Activated naive CD4-positive, alpha-beta T cell treated with anti-CD3 and anti-CD28 coated beads, Interleukin-2, amount 10 ng/mL, durations not matched to agents 7 days and 5 days (primary cell): ENCODE measurements around the gene KRT33A.
"Not testable (repeated sequence)": the region's sequence is repeated elsewhere in the genome, so short reads cannot be mapped to it uniquely, and the experiment has no call there.

ENCODE experiments used
- CTCF ChIA-PET: fragments of 350-600 bp; sonication (Branson Sonifier 250); formaldehyde crosslinking; loops from one replicate; lab custom pipeline; 2021; ENCODE audit warnings: antibody characterized with exemption; lab: Charles Lee
- DNase-seq: peaks from one replicate; pipeline ENCODE4 v3.0.0-alpha.2; 2020
- H3K27ac Mint-ChIP-seq: one replicate; pipeline ENCODE4 v1.8.0; 2021; ENCODE audit warnings: mild to moderate bottlenecking, moderate library complexity, mixed read lengths
- H3K27me3 Mint-ChIP-seq: one replicate; pipeline ENCODE4 v1.8.0; 2021; ENCODE audit warnings: mild to moderate bottlenecking, mixed read lengths
- H3K36me3 Mint-ChIP-seq: one replicate; pipeline ENCODE4 v1.8.0; 2021; ENCODE audit warnings: mixed read lengths
- H3K4me1 Mint-ChIP-seq: one replicate; pipeline ENCODE4 v1.8.0; 2021; ENCODE audit warnings: mixed read lengths
- H3K4me3 Mint-ChIP-seq: one replicate; pipeline ENCODE4 v1.8.0; 2021; ENCODE audit warnings: mild to moderate bottlenecking, moderate library complexity, mixed read lengths
- H3K9me3 Mint-ChIP-seq: one replicate; pipeline ENCODE4 v1.8.0; 2021; ENCODE audit warnings: mixed read lengths

The KRT33A gene

GRCh38 chr17:41381943-41382342 lies 31.3 kb upstream of the KRT33A start, which contains the start of gene KRT34:
KRT34 (minus strand) TSS chr17:41382306; CDS start chr17:41382246, 60 bp downstream.
- H3K36me3 Mint-ChIP-seq, CTCF ChIA-PET, H3K27ac Mint-ChIP-seq, H3K9me3 Mint-ChIP-seq, DNase-seq, H3K4me1 Mint-ChIP-seq, H3K4me3 Mint-ChIP-seq, H3K27me3 Mint-ChIP-seq: not testable (repeated sequence)

DNA sequence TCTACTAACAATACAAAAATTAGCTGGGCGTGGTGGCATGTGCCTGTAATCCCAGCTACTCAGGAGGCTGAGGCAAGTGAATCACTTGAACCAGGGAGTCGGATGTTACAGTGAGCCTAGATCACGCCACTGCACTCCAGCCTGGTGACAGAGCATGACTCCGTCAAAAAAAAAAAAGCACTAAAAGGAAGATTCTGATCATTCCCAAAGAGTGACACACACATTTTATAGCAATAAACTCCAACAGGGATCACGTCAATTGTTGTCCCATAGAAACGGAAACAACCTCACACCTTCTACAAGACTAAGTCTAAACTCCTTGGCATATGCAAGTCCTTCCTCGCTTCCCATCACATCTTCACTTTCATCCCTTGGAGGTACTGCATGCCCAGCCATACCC lies 29.5 kb upstream of the KRT33A start:
- CTCF ChIA-PET, H3K36me3 Mint-ChIP-seq, DNase-seq, H3K27ac Mint-ChIP-seq, H3K9me3 Mint-ChIP-seq, H3K4me1 Mint-ChIP-seq, H3K4me3 Mint-ChIP-seq, H3K27me3 Mint-ChIP-seq: not testable (repeated sequence)

- Mint-ChIP-seq H3K9me3 (no peaks in the 10 kb centered on the region), H3K4me3 (no peak overlapping the region), H3K4me1 (peaks cover 2% of the 10 kb centered on the region), H3K36me3 (no peaks in the 10 kb centered on the region), H3K27ac (no peak overlapping the region), H3K27me3 (peaks cover 6% of the 10 kb centered on the region)
- CTCF ChIA-PET = no interaction called here
- DNase-seq = no peak
Measured at GRCh38 chr17:41377546-41377945, 26.9 kb upstream of the KRT33A start.

GRCh38 chr17:41369713-41370112 lies 19.1 kb upstream of the KRT33A start, which contains the start of gene KRT33B:
KRT33B (minus strand) TSS chr17:41369813; CDS start chr17:41369750, 63 bp downstream.
- no peak within 1 kb of the TSS for H3K27ac Mint-ChIP-seq
- H3K4me3 Mint-ChIP-seq = no peak within 1 kb of the TSS
- CTCF ChIA-PET = no interaction called here
- no peaks in the 10 kb centered on the region for H3K9me3 Mint-ChIP-seq
- H3K27me3 Mint-ChIP-seq = no peaks in the 10 kb centered on the region
- H3K4me1 Mint-ChIP-seq = no peaks in the 10 kb centered on the region
- DNase-seq = no peak
- no peaks in the 10 kb centered on the region for H3K36me3 Mint-ChIP-seq

- Mint-ChIP-seq H3K27me3 (no peaks in the 10 kb centered on the region), H3K27ac (no peak overlapping the region), H3K4me1 (no peaks in the 10 kb centered on the region), H3K4me3 (no peak overlapping the region), H3K9me3 (no peaks in the 10 kb centered on the region), H3K36me3 (no peaks in the 10 kb centered on the region)
- CTCF ChIA-PET = no interaction called here
- no peak for DNase-seq
Measured at GRCh38 chr17:41369023-41369422, 18.4 kb upstream of the KRT33A start.

GRCh38 chr17:41367426-41368075 lies 16.9 kb upstream of the KRT33A start:
- Mint-ChIP-seq H3K27me3 (no peaks in the 10 kb centered on the region), H3K36me3 (no peaks in the 10 kb centered on the region), H3K27ac (no peak overlapping the region), H3K9me3 (no peaks in the 10 kb centered on the region), H3K4me3 (no peak overlapping the region), H3K4me1 (no peaks in the 10 kb centered on the region)
- DNase-seq = no peak
- CTCF ChIA-PET = no interaction called here

DNA sequence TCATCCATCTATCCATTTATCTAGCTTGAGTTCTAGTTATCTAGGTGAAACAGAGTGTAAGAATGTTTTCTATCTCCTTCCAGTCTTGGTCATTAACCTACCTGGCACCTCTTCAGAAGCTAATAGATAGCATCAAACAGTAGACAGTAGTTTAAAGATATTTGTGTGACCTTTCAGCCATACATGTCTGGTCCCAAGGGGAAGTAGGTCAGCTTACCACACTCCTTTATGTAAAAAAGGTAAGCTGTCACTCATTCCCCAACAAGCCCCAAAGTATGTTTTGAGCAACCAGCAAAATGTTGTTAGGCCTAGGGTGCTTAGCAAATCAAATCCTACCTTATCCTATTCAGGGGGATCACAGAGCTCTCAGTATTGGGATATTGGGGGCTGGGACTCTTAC lies 15.4 kb upstream of the KRT33A start:
- no peak overlapping the region for H3K4me3 Mint-ChIP-seq

DNA sequence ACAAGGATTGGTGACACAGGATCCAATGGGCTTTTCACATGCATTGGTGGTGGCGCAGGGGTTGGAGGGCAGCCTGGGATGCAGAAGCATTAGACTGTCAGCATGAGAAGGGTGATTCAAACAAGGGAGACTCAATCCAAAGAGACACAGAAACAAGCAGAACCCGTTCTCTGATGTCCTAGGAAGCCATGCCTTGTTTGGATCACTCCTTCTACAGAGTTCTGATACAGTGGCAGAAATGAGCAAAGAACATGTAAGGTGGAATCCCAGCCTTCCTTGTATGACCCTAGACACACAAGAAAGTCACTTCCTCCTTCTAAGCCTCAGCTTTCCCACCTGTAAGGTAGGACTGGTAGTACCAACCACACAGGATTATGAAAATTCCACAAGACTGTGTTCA lies 13.3 kb upstream of the KRT33A start:
- CTCF ChIA-PET = no interaction called here
- Mint-ChIP-seq H3K4me3 (no peak overlapping the region), H3K36me3 (no peaks in the 10 kb centered on the region), H3K4me1 (no peaks in the 10 kb centered on the region), H3K27ac (no peak overlapping the region), H3K27me3 (no peaks in the 10 kb centered on the region), H3K9me3 (no peaks in the 10 kb centered on the region)
- no peak for DNase-seq

More for the DNA sequence above, 15.4 kb upstream of the KRT33A start:
- CTCF ChIA-PET = no interaction called here
- Mint-ChIP-seq H3K9me3 (no peaks in the 10 kb centered on the region), H3K36me3 (no peaks in the 10 kb centered on the region), H3K27ac (no peak overlapping the region), H3K4me1 (no peaks in the 10 kb centered on the region), H3K27me3 (no peaks in the 10 kb centered on the region)
- DNase-seq = no peak

GRCh38 chr17:41360296-41360995 lies 9.8 kb upstream of the KRT33A start:
- H3K27me3 Mint-ChIP-seq = peaks cover 8% of the 10 kb centered on the region
- no peaks in the 10 kb centered on the region for H3K36me3 Mint-ChIP-seq
- no peaks in the 10 kb centered on the region for H3K4me1 Mint-ChIP-seq
- H3K4me3 Mint-ChIP-seq = no peak overlapping the region
- CTCF ChIA-PET = no interaction called here
- H3K27ac Mint-ChIP-seq = no peak overlapping the region
- H3K9me3 Mint-ChIP-seq = no peaks in the 10 kb centered on the region
- DNase-seq = no peak

GRCh38 chr17:41354536-41354935 lies 3.9 kb upstream of the KRT33A start:
- Mint-ChIP-seq H3K4me3 (no peak overlapping the region), H3K27me3 (peaks cover 25% of the 10 kb centered on the region), H3K27ac (no peak overlapping the region), H3K4me1 (peaks cover 5% of the 10 kb centered on the region), H3K9me3 (no peaks in the 10 kb centered on the region), H3K36me3 (no peaks in the 10 kb centered on the region)
- DNase-seq = no peak
- CTCF ChIA-PET = no interaction called here

DNA sequence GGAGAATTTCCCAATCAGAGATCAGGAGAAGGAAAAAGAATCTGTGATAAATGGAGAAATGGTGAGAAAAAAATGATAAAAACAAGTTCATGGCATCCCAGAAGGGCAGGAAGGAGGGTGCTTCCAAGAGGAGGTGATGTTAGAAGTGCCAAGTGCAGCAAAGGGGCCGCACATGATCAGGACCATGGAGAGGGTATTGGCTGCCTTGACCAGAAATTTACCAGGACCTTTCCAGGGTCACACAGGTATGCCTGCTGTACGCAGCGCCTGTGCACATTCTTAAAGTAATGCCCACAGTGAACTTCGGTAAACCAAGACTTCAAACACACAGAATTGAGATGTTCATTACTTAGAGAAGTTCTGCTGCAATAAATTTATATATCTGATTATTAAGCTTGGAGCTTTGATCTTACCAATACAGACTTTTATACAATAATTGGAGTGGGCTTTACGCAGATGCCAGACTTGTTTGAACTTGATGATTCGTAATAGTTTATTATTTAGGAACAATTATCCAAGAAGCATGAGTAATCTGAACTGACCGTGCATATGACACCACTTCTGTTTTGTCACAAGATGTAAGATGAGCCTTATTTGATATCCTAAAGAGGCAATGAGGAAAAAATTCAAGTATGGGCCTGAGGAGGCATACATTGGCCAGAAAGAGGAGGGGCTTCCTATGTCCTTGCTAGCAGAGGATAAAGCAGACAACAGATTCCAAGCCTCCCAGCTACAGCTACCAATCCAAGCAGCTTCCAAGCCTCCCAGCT lies 2.2 kb upstream of the KRT33A start:
- Mint-ChIP-seq H3K36me3 (no peaks in the 10 kb centered on the region), H3K4me3 (no peak overlapping the region), H3K9me3 (no peaks in the 10 kb centered on the region), H3K27ac (no peak overlapping the region), H3K27me3 (peaks cover 25% of the 10 kb centered on the region), H3K4me1 (peaks cover 5% of the 10 kb centered on the region)
- DNase-seq = no peak
- CTCF ChIA-PET = interaction anchor here (0.5 kb wide), 1 partner anchor 361 kb away, joined by 4 read pairs; no protein-coding TSS in a partner anchor

DNA sequence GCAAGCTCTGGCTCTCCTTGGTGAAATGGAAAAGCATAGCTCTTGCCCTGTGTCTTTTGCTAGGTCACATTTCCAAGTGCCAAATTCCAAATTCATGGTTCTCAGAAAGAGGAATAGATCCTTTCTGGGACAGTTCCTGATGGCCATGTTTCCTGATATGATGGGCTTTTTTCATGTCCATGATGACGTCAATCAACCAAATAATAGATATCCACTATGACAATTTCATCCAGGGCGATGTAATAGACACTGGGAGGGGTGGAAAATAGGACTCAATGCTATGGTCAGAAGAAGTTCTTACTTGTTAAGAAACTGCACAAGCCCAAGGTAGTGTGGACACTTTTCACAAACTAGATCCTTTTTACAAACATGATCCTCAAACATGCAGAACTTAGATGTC lies 549 bp upstream of the KRT33A start:
- CTCF ChIA-PET = no interaction called here
- Mint-ChIP-seq H3K27ac (no peak overlapping the region), H3K9me3 (no peaks in the 10 kb centered on the region), H3K27me3 (peaks cover 18% of the 10 kb centered on the region), H3K36me3 (no peaks in the 10 kb centered on the region), H3K4me3 (no peak overlapping the region), H3K4me1 (peaks cover 5% of the 10 kb centered on the region)
- DNase-seq = no peak

DNA sequence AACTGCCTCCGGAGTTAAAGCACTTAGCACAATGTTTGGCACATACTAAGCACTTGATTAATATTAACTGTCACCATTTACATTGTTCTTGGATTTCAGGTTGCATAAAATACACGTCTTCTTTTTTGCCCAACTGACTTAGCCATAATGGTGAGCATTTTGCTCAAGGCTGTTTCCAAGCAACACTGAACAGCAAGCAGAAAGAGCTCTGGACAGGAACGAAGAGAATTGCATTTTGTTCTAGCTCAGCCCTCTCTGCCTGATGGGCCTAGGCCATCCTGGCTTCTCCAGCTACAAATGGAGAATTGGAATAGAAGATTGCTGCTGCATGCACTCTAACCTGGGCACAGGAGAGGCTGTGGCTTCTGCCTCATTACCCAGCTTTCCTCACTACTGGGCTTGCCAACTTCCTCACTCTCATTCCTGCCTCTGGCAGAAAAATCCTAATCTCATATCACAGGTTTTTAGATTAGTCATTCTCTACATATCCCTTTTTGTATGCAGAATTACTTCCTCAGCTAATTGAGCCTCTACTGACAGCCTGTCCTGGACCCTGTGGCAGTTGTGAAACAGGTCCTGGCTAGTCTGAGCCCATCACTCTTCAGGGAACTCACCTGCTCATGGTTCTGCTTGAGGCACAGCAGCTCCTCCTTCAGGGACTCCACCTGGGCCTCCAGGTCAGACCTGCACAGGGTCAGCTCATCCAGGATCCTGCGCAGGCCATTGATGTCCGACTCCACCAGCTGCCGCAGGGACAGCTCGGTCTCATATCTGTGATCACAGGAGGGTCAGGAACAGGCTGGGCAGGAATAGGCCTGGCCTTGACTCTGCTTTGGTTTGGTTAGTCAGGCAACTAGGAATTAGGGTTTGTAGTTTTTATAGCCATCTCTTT lies 2.5 kb downstream of the KRT33A start:
- DNase-seq = no peak
- CTCF ChIA-PET = interaction anchor here (0.6 to 1.1 kb wide), 3 partner anchors 19 to 1073 kb away, joined by 3 to 4 read pairs (median 3); no protein-coding TSS in a partner anchor
- Mint-ChIP-seq H3K4me1 (peaks cover 9% of the 10 kb centered on the region), H3K27ac (no peak overlapping the region), H3K9me3 (peaks cover 8% of the 10 kb centered on the region), H3K27me3 (peaks cover 12% of the 10 kb centered on the region), H3K4me3 (no peak overlapping the region), H3K36me3 (peaks cover 5% of the 10 kb centered on the region)

DNA sequence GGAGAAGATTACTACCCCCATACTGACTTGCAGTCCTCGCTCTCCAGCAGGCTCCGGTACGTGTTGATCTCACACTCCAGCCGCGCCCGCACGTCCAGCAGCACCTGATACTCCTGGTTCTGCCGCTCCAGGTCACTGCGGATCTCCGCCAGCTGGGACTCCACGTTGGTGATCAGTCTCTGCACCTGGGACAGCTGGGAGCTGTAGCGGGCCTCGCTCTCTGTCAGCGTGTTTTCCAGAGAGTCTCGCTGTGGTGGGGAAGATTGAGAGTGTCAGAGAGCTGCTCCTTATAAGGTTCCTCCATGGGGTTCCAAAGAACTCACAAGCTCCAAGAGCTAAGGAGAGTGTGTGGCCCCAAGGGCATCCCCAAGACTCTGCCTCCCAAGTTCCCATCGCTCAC lies 4.2 kb downstream of the KRT33A start:
- peaks cover 19% of the 10 kb centered on the region for H3K36me3 Mint-ChIP-seq
- H3K27me3 Mint-ChIP-seq, H3K4me3 Mint-ChIP-seq, DNase-seq, CTCF ChIA-PET, H3K27ac Mint-ChIP-seq: not testable (repeated sequence)
- peaks cover 23% of the 10 kb centered on the region for H3K9me3 Mint-ChIP-seq
- peaks cover 22% of the 10 kb centered on the region for H3K4me1 Mint-ChIP-seq
